ENCODE results near the gene SETD7. TPM values are rescaled to one million over a fixed set of nuclear protein-coding genes. Genes with fewer than 3 reads are reported as not detected.

Gene SETD7
- total RNA-seq, 4 donors from 2014 or later = 19.7 to 31.3 (median 24.8) TPM

GRCh38 chr4:139547979-139548378, 8.0 kb downstream of the SETD7 start:
- Histone ChIP-seq H3K27ac (no peak overlapping the region), H3K4me1 (peaks cover 0 to 49% (median 12%) of the 10 kb centered on the region in 4 donors)
- 78 to 93% methylated on average over 3 of the region's 3 CpGs for WGBS, 2 donors (ENCODE audit: low coverage in 1 of 2)

DNA sequence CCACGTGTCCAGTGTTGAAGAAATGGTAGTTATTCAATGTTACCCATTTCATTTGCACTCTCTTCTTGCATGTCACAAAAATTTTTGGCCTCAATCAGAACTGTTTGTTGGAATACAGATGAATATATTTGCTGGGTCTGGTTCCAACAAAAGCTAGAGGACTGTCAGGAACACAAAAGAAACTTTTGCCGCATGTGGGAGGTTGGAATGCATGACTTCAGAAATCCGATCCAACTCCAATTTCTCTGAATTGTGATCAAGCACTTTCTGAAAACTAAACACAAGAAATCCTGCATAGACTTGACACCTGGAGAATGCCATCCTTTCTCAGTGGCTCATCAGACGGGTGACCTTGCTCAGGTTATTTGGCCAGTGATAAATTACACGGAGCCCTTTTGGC, 15.4 kb downstream of the SETD7 start:
- Histone ChIP-seq H3K9me3 (no peaks in the 10 kb centered on the region), H3K4me3 (no peak overlapping the region), H3K36me3 (peaks cover 0 to 5% (median 0%) of the 10 kb centered on the region in 4 donors), H3K27ac (no peak overlapping the region), H3K4me1 (peaks cover 0 to 5% (median 3%) of the 10 kb centered on the region in 4 donors), H3K27me3 (no peaks in the 10 kb centered on the region)
- intact Hi-C loops (cut with DNase I; ENCODE audit: low total_unique reads) (no loop called here), in situ Hi-C loops (cut with MboI; ENCODE audit: low pct_ligation_motif_present in 1 of 4, low pct_unique_long_range_greater_than_20kb in 1 of 4, low sequenced_read_pairs in 3 of 4) (no loop called here)
- 72 to 93% methylated on average over 3 to 5 of the region's 5 CpGs for WGBS, 2 donors (ENCODE audit: low coverage in 1 of 2)
- TF ChIP-seq POLR2AphosphoS5 (IDR thresholded peaks at IDR 0.05) (no peak), CTCF (IDR thresholded peaks at IDR 0.05) (no peak), EP300 (IDR thresholded peaks at IDR 0.05; ENCODE audit: low read depth) (no peak), POLR2A (IDR thresholded peaks at IDR 0.05) (no peak)
- no peak for DNase-seq

More at GRCh38 chr4:139547979-139548378, 8.0 kb downstream of the SETD7 start:
- no peak for TF ChIP-seq POLR2AphosphoS5 (IDR thresholded peaks at IDR 0.05)
- no peak for TF ChIP-seq CTCF (IDR thresholded peaks at IDR 0.05)
- no peak for TF ChIP-seq EP300 (IDR thresholded peaks at IDR 0.05; ENCODE audit: low read depth)
- TF ChIP-seq POLR2A (IDR thresholded peaks at IDR 0.05) = no peak
- Histone ChIP-seq H3K4me3 (no peak overlapping the region), H3K9me3 (no peaks in the 10 kb centered on the region), H3K36me3 (peaks cover 0 to 11% (median 0%) of the 10 kb centered on the region in 4 donors), H3K27me3 (no peaks in the 10 kb centered on the region)
- DNase-seq = no peak
- in situ Hi-C loops (cut with MboI; ENCODE audit: low pct_ligation_motif_present in 1 of 4, low pct_unique_long_range_greater_than_20kb in 1 of 4, low sequenced_read_pairs in 3 of 4) (no loop called here), intact Hi-C loops (cut with DNase I; ENCODE audit: low total_unique reads) (no loop called here)

DNA sequence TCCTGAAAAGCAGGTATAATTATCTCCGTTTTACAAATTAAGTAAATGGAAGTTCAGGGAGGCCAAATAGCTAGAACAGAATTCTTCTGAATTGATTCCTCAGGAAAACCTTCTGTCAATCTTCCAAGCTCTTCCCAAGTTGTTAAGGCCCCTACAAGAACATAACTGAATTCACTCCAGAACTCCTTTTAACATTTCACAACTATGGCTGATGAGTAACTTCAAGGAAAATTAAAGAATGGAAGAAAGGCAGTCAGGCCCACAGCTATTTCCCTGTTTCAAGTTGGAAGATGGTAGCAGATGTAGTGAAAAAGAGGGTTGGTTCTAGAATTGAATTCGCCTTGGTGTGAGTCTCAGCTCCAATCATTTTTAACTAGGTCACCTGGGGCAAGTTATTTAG, 15.9 kb downstream of the SETD7 start:
- Histone ChIP-seq H3K4me3 (no peak overlapping the region), H3K27me3 (no peaks in the 10 kb centered on the region), H3K27ac (no peak overlapping the region), H3K9me3 (no peaks in the 10 kb centered on the region), H3K4me1 (peaks cover 2 to 8% (median 7%) of the 10 kb centered on the region in 4 donors), H3K36me3 (peaks cover 0 to under 1% (median 0%) of the 10 kb centered on the region in 4 donors)
- in situ Hi-C loops (cut with MboI; ENCODE audit: low pct_ligation_motif_present in 1 of 4, low pct_unique_long_range_greater_than_20kb in 1 of 4, low sequenced_read_pairs in 3 of 4) = no loop called here
- TF ChIP-seq CTCF (IDR thresholded peaks at IDR 0.05) (no peak), POLR2AphosphoS5 (IDR thresholded peaks at IDR 0.05) (no peak), POLR2A (IDR thresholded peaks at IDR 0.05) (no peak), EP300 (IDR thresholded peaks at IDR 0.05; ENCODE audit: low read depth) (no peak)
- intact Hi-C loops (cut with DNase I; ENCODE audit: low total_unique reads) = no loop called here
- DNase-seq = no peak
- 96 to 100% methylated on average over 2 of the region's 2 CpGs for WGBS, 2 donors (ENCODE audit: low coverage in 1 of 2)

GRCh38 chr4:139537292-139537691, 18.7 kb downstream of the SETD7 start:
- H3K4me1 ChIP-seq = peaks cover 3 to 8% (median 7%) of the 10 kb centered on the region in 4 donors
- intact Hi-C loops (cut with DNase I; ENCODE audit: low total_unique reads) = no loop called here
- 92 to 100% methylated on average over 3 to 7 of the region's 7 CpGs for WGBS, 2 donors (ENCODE audit: low coverage in 1 of 2)

More at GRCh38 chr4:139537292-139537691, 18.7 kb downstream of the SETD7 start:
- no peak overlapping the region for H3K27ac ChIP-seq
- TF ChIP-seq POLR2AphosphoS5 (IDR thresholded peaks at IDR 0.05) (no peak), POLR2A (IDR thresholded peaks at IDR 0.05) (no peak), EP300 (IDR thresholded peaks at IDR 0.05; ENCODE audit: low read depth) (no peak), CTCF (IDR thresholded peaks at IDR 0.05) (no peak)
- no peaks in the 10 kb centered on the region for H3K36me3 ChIP-seq
- no peak for DNase-seq
- in situ Hi-C loops (cut with MboI; ENCODE audit: low pct_ligation_motif_present in 1 of 4, low pct_unique_long_range_greater_than_20kb in 1 of 4, low sequenced_read_pairs in 3 of 4) = no loop called here
- H3K9me3 ChIP-seq = no peaks in the 10 kb centered on the region
- H3K4me3 ChIP-seq = no peak overlapping the region
- H3K27me3 ChIP-seq = no peaks in the 10 kb centered on the region
